NCI-H69 (cell line): Measurements from ENCODE around the gene TBPL1.
"Not testable (repeated sequence)": the region's sequence is repeated elsewhere in the genome, so short reads cannot be mapped to it uniquely, and the experiment has no call there.

Source experiments
- DNase-seq: peaks from one replicate; lab custom pipeline; 2025; lab: John Stamatoyannopoulos, UW

The TBPL1 gene

GRCh38 chr6:133952815-133953633 is at the start of gene TBPL1:
Gene TBPL1, plus strand, starts transcription at chr6:133953224. Its CDS starts 26,902 bp downstream, at chr6:133980126.
- peak; percentile 99 for DNase-seq

- DNase-seq, result no peak
Observed at GRCh38 chr6:133903855-133904254, 49.2 kb upstream of the TBPL1 start.

- no peak for DNase-seq
Observed at GRCh38 chr6:133906050-133906449, 47.0 kb upstream of the TBPL1 start.

- peak; percentile 95 for DNase-seq
Observed at GRCh38 chr6:133916650-133917151, 36.3 kb upstream of the TBPL1 start.

GRCh38 chr6:133917781-133918180 is 35.2 kb upstream of the TBPL1 start:
- no peak for DNase-seq

- DNase-seq, result peak; percentile 45
Observed at GRCh38 chr6:133918208-133918930, 34.7 kb upstream of the TBPL1 start.

- DNase-seq, result no peak
Observed at GRCh38 chr6:133919362-133919761, 33.7 kb upstream of the TBPL1 start.

GRCh38 chr6:133921249-133921859 is 31.7 kb upstream of the TBPL1 start:
- peak; percentile 90 for DNase-seq

GRCh38 chr6:133923938-133924593 is 29.0 kb upstream of the TBPL1 start:
- DNase-seq, result peak; percentile 89

GRCh38 chr6:133931221-133931620 is 21.8 kb upstream of the TBPL1 start:
- peak; percentile 32 for DNase-seq

GRCh38 chr6:133936352-133936751 is 16.7 kb upstream of the TBPL1 start:
- not testable (repeated sequence) for DNase-seq

GRCh38 chr6:133937909-133938308 is 15.1 kb upstream of the TBPL1 start:
- peak; percentile 79 for DNase-seq

- DNase-seq, result peak; percentile 45
Observed at GRCh38 chr6:133938533-133938932, 14.5 kb upstream of the TBPL1 start.

GRCh38 chr6:133939778-133940667 is 13.0 kb upstream of the TBPL1 start:
- peak; percentile 57 for DNase-seq

- DNase-seq, result peak; percentile 69
Observed at GRCh38 chr6:133945158-133945557, 7.9 kb upstream of the TBPL1 start.

- peak; percentile 98 for DNase-seq
Observed at GRCh38 chr6:133947302-133947900, 5.6 kb upstream of the TBPL1 start.

GRCh38 chr6:133948472-133948871 is 4.6 kb upstream of the TBPL1 start:
- DNase-seq, result peak; percentile 46

- peak; percentile 35 for DNase-seq
Observed at GRCh38 chr6:133951227-133951626, 1.8 kb upstream of the TBPL1 start.

GRCh38 chr6:133951881-133952814 is 876 bp upstream of the TBPL1 start:
- DNase-seq, result peak; percentile 86
